ENCODE measurements around the gene HIRA. TPM values are rescaled to one million over a fixed set of nuclear protein-coding genes. Genes with fewer than 3 reads are reported as not detected.

The HIRA gene
- total RNA-seq, 1 donor from 2014 or later = 23.3 TPM

DNA sequence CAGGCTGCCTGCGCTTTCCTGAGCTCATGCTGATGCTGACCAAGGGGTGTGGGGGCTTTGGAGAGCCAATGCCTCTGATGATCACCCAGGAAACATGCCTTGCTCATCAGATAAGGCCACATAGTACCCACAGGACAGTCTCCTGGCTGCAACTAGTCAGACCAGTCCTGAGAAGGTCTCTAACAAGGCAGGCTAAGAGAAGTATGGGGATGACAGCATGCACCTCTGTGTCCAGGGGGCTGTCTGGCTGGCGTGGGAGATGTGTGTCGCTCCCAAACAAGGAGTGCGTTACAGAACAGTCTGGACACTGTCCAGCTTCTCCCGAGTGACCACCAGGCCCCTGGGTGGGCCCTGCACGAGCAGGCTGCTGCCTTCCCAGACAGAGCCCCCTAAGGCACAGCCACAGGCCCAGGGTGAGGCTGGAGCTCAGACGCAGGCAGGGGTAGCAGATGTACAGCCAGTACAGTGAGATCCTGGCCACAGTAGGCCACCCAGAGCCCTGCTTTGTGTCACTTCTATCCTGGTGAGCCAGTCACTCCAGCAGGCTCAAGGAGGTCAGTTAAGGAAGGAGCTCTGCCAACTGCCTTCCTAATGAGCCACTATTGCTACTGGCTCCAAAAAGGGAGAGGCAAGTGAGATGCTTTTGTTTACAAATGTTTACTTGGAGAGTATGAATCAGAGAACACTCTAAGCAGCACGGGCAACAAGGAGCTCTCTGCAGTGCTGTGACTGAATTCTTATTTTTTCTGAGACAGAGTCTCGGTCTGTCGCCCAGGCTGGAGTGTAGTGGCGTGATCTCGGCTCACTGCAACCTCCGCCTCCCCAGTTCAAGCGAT, 74.0 kb downstream of the HIRA start:
- TF ChIP-seq, protein P1, sequence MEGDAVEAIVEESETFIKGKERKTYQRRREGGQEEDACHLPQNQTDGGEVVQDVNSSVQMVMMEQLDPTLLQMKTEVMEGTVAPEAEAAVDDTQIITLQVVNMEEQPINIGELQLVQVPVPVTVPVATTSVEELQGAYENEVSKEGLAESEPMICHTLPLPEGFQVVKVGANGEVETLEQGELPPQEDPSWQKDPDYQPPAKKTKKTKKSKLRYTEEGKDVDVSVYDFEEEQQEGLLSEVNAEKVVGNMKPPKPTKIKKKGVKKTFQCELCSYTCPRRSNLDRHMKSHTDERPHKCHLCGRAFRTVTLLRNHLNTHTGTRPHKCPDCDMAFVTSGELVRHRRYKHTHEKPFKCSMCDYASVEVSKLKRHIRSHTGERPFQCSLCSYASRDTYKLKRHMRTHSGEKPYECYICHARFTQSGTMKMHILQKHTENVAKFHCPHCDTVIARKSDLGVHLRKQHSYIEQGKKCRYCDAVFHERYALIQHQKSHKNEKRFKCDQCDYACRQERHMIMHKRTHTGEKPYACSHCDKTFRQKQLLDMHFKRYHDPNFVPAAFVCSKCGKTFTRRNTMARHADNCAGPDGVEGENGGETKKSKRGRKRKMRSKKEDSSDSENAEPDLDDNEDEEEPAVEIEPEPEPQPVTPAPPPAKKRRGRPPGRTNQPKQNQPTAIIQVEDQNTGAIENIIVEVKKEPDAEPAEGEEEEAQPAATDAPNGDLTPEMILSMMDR (IDR thresholded peaks at IDR 0.05) = no peak
- H3K36me3 ChIP-seq = peaks cover 99% of the 10 kb centered on the region
- DNase-seq (no peak), ATAC-seq (peak; percentile 45)
- intact Hi-C loops (cut with DNase I) = no loop called here
- no peak overlapping the region for H3K27ac ChIP-seq
- H3K27me3 ChIP-seq = no peaks in the 10 kb centered on the region
- H3K4me1 ChIP-seq = no peaks in the 10 kb centered on the region
- no peaks in the 10 kb centered on the region for H3K9me3 ChIP-seq
- no peak overlapping the region for H3K4me3 ChIP-seq

GRCh38 chr22:19356708-19357269, 74.7 kb downstream of the HIRA start:
- Histone ChIP-seq H3K27me3 (no peaks in the 10 kb centered on the region), H3K36me3 (peaks cover 99% of the 10 kb centered on the region), H3K4me1 (no peaks in the 10 kb centered on the region), H3K27ac (no peak overlapping the region), H3K9me3 (no peaks in the 10 kb centered on the region), H3K4me3 (no peak overlapping the region)
- DNase-seq (no peak), ATAC-seq (no peak)
- TF ChIP-seq, protein P1 (IDR thresholded peaks at IDR 0.05) = no peak
- intact Hi-C loops (cut with DNase I) = no loop called here

DNA sequence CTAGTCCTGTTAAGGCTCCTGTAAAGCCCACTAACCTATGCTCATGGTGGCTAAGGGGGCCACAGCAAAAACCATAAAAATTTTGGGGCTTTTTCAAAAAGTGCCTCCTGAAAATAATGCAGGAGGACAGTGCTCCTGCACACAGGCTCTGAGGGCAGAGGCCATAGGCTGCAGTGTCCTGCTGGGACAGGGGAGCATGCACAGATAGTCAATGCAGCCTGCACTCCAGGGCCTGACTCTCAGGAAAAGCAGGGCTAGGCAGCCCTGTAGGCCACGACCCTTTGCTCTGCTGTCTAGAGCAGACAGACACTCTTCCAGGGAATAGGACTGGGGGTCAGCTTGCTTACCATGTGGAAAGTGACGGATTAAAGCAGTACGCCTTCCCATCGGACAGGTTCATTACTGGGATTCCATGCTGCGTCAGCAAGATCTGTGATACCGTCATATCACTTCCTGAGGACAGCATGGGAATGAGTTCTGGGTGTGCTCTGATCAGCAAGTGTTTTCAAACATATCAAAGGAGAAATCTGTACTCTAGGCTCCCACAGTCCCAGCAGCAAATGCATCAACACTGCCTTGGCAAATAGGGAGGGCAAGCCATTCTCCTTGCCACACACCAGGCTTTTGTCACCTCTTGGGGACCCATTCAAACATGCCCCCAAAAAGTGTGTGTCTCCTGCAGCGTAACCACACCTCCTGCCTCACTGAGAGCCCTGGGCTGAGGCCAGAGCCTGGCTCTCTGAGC, 75.9 kb downstream of the HIRA start:
- no peaks in the 10 kb centered on the region for H3K4me1 ChIP-seq
- no peaks in the 10 kb centered on the region for H3K9me3 ChIP-seq
- peak; percentile 16 for DNase-seq
- no peaks in the 10 kb centered on the region for H3K27me3 ChIP-seq
- no peak overlapping the region for H3K27ac ChIP-seq
- intact Hi-C loops (cut with DNase I) = no loop called here
- ATAC-seq = no peak
- H3K36me3 ChIP-seq = peaks cover 99% of the 10 kb centered on the region
- H3K4me3 ChIP-seq = no peak overlapping the region
- TF ChIP-seq, protein P1 (IDR thresholded peaks at IDR 0.05) = no peak

DNA sequence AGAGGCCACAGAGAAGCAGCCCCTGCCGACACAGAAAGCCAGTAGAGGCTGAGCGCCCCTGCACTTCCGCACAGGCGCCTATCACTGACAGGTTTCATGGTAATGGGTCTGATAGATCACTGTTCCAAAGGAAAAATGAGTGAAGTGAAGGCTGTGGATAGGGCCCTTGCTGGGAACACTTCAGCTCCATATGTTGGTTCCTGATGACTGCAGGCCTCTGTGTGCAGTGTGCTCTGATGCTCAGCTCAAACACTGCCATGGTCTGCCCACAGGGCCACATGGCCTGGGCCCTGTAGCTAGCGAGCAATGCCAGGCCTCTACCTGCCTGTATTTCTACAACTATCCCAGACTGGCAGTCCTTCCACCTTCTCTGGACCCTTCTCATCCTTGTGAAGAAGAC, 77.3 kb downstream of the HIRA start:
- Histone ChIP-seq H3K9me3 (no peaks in the 10 kb centered on the region), H3K36me3 (peaks cover 97% of the 10 kb centered on the region), H3K27ac (no peak overlapping the region), H3K4me1 (no peaks in the 10 kb centered on the region), H3K4me3 (no peak overlapping the region), H3K27me3 (no peaks in the 10 kb centered on the region)
- ATAC-seq = no peak
- TF ChIP-seq, protein P1 (IDR thresholded peaks at IDR 0.05) = no peak
- intact Hi-C loops (cut with DNase I) = no loop called here
- no peak for DNase-seq

- H3K36me3 ChIP-seq = peaks cover 97% of the 10 kb centered on the region
- no peak for DNase-seq
Measured at GRCh38 chr22:19353363-19354131, 78.0 kb downstream of the HIRA start.

More at GRCh38 chr22:19353363-19354131, 78.0 kb downstream of the HIRA start:
- TF ChIP-seq, protein P1 (IDR thresholded peaks at IDR 0.05) = no peak
- Histone ChIP-seq H3K4me3 (no peak overlapping the region), H3K27ac (no peak overlapping the region), H3K9me3 (no peaks in the 10 kb centered on the region), H3K27me3 (no peaks in the 10 kb centered on the region), H3K4me1 (no peaks in the 10 kb centered on the region)
- intact Hi-C loops (cut with DNase I) = no loop called here
- no peak for ATAC-seq
